ENCODE results near the gene RNF126.

RNF126 gene

GRCh38 chr19:664913-665443 lies 2.0 kb upstream of the RNF126 start:
- in situ Hi-C loops (cut with HindIII; ENCODE audit: low sequenced_read_pairs) = no loop called here

GRCh38 chr19:663682-664117 lies 686 bp upstream of the RNF126 start:
- in situ Hi-C loops (cut with HindIII; ENCODE audit: low sequenced_read_pairs) = no loop called here

GRCh38 chr19:662207-662961 lies 630 bp downstream of the RNF126 start:
- in situ Hi-C loops (cut with HindIII; ENCODE audit: low sequenced_read_pairs) = no loop called here

- in situ Hi-C loops (cut with HindIII; ENCODE audit: low sequenced_read_pairs) = no loop called here
Measured at GRCh38 chr19:661427-662196, 1.4 kb downstream of the RNF126 start.

GRCh38 chr19:660793-661426 lies 2.1 kb downstream of the RNF126 start:
- in situ Hi-C loops (cut with HindIII; ENCODE audit: low sequenced_read_pairs) = no loop called here

DNA sequence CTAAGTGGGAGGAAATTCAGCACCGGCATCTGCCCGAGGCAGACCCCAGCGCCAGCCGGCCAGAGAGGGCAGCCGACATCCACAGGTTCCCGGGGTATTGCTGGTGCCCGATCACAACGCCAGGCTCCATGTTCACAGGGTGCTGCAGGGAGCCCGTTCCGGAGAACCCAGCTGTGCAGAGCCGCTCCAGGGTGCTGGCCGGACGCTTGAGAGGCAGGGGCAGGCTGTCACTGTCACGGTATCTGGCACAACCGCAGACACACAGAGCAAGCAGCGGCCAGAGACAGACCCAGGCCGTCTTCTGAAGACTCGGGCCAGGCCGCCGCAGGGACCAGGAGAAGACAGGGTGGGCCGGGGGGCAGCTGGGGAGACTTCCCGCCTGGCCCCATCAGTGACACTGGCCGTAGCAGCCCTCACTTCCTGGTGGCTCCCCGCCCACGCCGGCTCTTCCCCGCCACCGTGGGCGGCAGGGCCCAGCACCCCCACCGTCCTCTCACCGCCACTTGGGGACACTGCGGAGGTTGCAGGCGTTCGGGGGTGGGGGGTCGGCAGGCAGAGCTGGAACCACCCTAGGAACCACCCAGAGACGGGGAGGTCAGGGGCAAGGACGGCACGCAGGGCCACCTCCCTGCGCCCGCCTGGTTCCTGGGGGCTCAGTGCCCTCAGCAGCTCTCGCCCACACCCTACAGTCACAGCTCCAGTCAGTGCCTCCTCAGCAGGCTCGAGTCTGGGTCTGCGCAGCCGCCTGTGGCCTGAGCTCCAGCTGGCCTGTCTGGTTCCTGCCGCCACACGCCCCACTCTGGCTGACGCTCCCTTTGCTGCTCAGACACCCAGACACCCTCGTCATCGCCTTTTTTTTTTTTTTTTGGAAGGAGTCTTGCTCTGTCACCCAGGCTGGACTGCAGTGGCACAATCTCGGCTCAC lies 3.8 kb downstream of the RNF126 start:
- in situ Hi-C loops (cut with HindIII; ENCODE audit: low sequenced_read_pairs) = no loop called here

DNA sequence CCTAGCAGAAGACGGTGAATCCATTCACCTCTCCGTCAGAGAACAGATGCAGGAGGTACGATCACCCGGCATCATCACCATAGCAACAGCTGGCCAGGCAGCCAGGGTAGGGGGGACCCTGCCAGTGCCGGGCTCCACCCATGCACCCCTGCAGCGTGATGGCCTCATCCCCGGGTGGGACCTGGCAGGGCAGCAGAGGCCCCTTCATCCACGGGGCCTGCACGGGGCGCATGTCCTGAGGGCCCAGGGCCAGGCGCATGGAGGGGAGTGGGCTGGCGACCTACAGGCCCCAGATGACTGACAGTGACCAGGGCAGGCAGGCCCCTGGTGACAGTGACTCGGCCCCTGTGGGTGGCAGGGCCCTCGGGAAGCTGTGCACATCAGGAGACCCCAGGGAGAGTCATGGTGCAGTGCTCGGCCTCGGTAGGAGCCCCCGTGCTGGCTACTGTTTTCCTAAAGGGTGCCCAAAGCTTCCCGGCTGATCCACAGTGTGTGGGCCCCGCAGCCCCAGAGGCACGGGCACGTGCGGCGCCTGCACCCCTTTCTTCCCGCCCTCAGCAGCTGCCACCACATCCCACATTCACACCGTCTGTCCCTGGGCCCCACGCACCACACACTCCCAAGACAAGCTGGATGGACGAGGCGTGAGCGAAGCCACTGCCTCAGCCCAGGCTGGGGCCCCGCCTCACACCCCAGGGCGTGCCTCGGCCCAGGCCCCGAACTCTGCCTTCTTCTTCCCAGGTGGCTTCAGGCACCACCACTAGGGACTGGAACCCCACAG lies 4.8 kb downstream of the RNF126 start:
- in situ Hi-C loops (cut with HindIII; ENCODE audit: low sequenced_read_pairs) = no loop called here

- in situ Hi-C loops (cut with HindIII; ENCODE audit: low sequenced_read_pairs) = no loop called here
Measured at GRCh38 chr19:657611-658010, 5.4 kb downstream of the RNF126 start.

- in situ Hi-C loops (cut with HindIII; ENCODE audit: low sequenced_read_pairs) = no loop called here
Measured at GRCh38 chr19:656751-657559, 6.1 kb downstream of the RNF126 start.

DNA sequence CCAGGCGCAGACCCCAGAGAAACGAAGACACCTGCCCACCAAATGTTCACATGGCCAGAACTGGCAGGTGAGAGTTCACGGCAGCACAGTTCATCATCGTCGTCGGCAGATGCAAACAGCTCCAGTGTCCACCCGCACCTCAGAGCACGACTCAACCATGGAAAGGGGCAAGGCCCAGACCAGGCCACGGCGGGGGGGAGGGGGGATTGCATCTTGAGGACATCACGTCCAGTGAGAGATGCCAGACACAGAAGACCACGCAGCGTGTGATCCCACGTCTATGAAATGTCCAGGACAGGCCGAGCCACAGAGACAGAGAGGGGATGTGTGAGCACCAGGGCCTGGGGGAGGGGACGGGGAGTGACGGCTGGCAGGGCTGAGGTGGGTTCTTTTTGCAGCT lies 7.3 kb downstream of the RNF126 start:
- in situ Hi-C loops (cut with HindIII; ENCODE audit: low sequenced_read_pairs) = no loop called here

GRCh38 chr19:653425-653824 lies 9.6 kb downstream of the RNF126 start:
- in situ Hi-C loops (cut with HindIII; ENCODE audit: low sequenced_read_pairs) = no loop called here

DNA sequence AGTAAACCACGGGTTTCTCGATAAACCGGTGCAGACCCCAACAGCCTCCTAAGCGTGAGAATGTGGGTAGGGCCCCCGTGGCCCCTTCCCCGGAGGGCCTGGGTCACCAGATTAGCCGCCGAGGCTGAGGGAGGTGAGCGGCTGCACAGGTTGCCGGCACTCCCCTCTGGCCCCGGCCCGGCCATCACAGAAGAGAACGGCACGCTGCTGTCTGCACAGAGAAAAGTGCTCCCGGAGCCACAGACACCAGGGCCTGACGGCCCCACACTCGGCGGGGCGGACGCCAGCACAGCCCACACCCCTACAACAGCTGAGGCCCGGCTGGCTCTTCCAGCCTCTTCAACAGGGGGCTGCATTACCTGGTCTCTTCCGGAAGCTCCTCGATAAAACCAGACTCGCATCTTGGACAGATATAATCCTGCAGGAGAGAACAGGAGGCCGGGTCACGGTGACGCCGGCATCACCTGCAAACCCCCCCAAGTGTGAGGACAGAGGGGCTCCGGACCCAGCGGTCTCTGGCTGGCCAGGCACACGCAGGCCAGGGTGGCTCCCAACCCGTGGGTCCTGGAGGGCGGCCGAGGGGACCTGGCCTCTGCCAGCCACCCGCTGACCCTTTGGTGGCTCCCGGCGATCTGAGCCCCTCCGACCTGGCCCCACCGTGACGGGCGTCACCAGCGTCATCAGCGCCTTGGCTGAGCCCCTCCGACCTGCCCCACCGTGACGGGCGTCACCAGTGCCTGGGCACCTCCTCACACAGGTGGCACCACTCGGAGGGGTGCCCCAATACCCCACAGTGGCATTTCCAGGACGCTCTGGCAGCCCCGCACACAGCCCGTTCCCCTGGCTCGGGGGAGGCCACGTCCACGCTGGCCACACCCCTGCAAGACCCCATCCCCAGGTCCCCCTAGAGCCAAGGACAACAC lies 10.3 kb downstream of the RNF126 start:
- in situ Hi-C loops (cut with HindIII; ENCODE audit: low sequenced_read_pairs) = no loop called here

DNA sequence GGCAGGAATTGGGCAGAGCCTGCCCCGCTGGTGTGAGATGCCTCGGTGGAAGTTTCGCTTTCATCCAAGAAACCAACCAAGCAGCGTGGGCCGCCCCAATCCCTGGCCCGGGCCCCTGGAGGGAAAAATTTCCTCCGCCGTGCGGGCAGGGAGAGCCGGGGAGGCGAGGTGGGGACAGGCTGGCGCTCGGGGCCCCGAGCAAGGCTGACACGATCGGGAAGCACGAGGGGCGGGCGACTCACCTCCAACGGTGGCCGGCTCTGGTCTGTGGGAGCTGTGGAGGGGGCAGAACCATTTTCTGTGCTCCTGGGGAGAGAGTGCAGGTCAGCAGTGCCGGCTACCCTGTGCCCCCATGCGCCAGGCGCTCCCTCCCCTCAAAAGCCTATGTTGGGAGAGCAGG lies 11.0 kb downstream of the RNF126 start:
- in situ Hi-C loops (cut with HindIII; ENCODE audit: low sequenced_read_pairs) = no loop called here

GRCh38 chr19:651114-651818 lies 11.7 kb downstream of the RNF126 start:
- in situ Hi-C loops (cut with HindIII; ENCODE audit: low sequenced_read_pairs) = no loop called here

GRCh38 chr19:650121-650520 lies 12.9 kb downstream of the RNF126 start:
- in situ Hi-C loops (cut with HindIII; ENCODE audit: low sequenced_read_pairs) = no loop called here

- in situ Hi-C loops (cut with HindIII; ENCODE audit: low sequenced_read_pairs) = no loop called here
Measured at GRCh38 chr19:648904-649801, 13.9 kb downstream of the RNF126 start.

Data from DLD1 (cell line).